Measurements from ENCODE around the gene RBM5. TPM values are rescaled to one million over a fixed set of nuclear protein-coding genes. Genes with fewer than 3 reads are reported as not detected.

RBM5 gene
- total and polyA plus RNA-seq, 2 donors from 2014 or later = 51.0 to 149 TPM

DNA sequence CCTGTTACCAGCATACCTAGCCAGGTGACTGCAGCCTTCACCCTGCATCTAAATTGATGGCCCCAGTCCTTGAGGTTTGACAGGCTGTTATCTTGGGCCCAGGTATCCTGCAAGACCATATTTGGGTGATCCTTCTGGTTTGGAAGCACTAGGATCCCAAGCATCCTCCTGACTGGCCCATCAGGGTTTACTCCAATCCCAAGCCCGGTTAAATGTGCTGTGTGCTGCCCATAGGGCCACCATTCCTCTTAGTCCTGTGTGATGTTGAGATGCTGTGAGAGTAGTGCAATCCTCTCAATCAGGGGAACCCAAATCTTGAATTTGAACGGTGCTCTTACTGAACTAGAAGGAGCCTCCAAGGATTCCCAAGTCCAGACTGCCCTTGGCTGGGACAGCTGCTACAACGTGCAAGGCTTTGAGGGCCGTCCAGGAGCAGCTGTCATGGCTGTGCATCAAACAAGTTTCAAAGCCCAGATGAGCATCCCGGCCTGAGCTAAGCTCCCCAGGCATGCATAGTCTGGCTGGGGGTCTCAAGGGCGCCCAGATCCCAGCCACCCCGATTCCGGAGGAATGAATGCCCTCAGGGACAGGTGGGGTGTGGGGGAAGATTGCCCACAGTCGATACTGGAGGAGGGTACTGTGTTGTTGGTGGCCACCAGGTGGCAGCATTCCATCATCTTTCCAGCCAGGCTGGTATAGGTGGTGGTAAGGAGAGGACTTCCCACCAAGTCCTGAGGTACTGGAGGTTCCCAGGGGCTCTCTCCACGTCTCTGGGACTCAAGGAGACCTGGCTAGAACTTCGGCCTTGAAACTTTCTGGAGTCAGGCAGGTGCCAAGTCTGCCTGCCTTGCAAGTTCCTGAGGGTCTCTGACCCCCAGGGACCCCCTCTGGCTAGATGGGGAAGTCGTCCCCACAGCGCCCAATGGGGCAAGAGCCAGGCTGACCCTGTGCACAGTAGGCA lies 32.6 kb downstream of the RBM5 start:
- FAIRE-seq = no peak
- intact Hi-C loops (cut with DNase I) = loop anchor here (5.0 kb wide), 1 partner anchor 71 kb away; the partner anchor contains the start of gene GNAT1
- no peaks in the 10 kb centered on the region for H3K27me3 ChIP-seq (ENCODE audit: control insufficient read depth, insufficient read depth, low read length)
- TF ChIP-seq, protein P1, sequence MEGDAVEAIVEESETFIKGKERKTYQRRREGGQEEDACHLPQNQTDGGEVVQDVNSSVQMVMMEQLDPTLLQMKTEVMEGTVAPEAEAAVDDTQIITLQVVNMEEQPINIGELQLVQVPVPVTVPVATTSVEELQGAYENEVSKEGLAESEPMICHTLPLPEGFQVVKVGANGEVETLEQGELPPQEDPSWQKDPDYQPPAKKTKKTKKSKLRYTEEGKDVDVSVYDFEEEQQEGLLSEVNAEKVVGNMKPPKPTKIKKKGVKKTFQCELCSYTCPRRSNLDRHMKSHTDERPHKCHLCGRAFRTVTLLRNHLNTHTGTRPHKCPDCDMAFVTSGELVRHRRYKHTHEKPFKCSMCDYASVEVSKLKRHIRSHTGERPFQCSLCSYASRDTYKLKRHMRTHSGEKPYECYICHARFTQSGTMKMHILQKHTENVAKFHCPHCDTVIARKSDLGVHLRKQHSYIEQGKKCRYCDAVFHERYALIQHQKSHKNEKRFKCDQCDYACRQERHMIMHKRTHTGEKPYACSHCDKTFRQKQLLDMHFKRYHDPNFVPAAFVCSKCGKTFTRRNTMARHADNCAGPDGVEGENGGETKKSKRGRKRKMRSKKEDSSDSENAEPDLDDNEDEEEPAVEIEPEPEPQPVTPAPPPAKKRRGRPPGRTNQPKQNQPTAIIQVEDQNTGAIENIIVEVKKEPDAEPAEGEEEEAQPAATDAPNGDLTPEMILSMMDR (IDR thresholded peaks at IDR 0.05; ENCODE audit: borderline replicate concordance, extremely low read depth, insufficient read depth) = peak; percentile 87
- H3K4me1 ChIP-seq (ENCODE audit: control insufficient read depth in 2 of 3, insufficient read depth in 2 of 3, low read depth in 1 of 3, low read length in 3 of 3) = peaks cover 4 to 15% (median 6%) of the 10 kb centered on the region in 3 donors
- H3K9ac ChIP-seq (ENCODE audit: low read length in 3 of 3) = no peak overlapping the region
- no peak overlapping the region for H3K27ac ChIP-seq (ENCODE audit: low read depth in 2 of 2, low read length in 2 of 2)
- peaks cover 8 to 47% (median 32%) of the 10 kb centered on the region in 3 donors for H3K36me3 ChIP-seq (ENCODE audit: control insufficient read depth in 2 of 3, insufficient read depth in 3 of 3, low read length in 3 of 3)
- H3K9me3 ChIP-seq (ENCODE audit: control insufficient read depth in 2 of 3, insufficient read depth in 1 of 3, low read length in 3 of 3) = no peaks in the 10 kb centered on the region
- H3K4me3 ChIP-seq (ENCODE audit: low read length in 3 of 3) = no peak overlapping the region
- peak; percentile 84 to 90 (median 87) for DNase-seq

DNA sequence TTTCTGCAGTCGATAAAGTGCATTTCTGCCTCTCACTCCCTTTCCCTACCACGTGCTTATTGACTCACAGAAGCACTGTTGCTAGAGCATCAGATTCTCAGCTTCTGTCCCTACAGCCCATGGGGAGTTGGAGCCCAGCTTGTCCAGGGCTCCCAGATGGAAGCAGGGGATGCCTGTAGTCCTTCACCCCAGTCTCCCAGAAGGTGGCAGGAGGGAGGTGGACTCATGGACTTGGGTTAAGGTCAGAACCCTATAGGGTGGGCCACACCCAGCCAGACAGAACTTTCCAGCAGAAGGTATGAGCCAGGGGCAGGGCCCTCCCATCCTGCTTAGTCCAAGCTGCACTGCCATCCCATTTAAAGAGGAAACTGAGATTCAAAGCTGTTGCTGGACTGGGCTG lies 33.4 kb downstream of the RBM5 start:
- TF ChIP-seq, protein P1 (IDR thresholded peaks at IDR 0.05; ENCODE audit: borderline replicate concordance, extremely low read depth, insufficient read depth) = peak; percentile 2
- no peaks in the 10 kb centered on the region for H3K27me3 ChIP-seq (ENCODE audit: control insufficient read depth, insufficient read depth, low read length)
- no peak overlapping the region for H3K9ac ChIP-seq (ENCODE audit: low read length in 3 of 3)
- H3K27ac ChIP-seq (ENCODE audit: low read depth in 2 of 2, low read length in 2 of 2) = no peak overlapping the region
- intact Hi-C loops (cut with DNase I) = loop anchor here (5.0 kb wide), 1 partner anchor 70 kb away; the partner anchor contains the start of gene GNAT1
- H3K4me1 ChIP-seq (ENCODE audit: control insufficient read depth in 2 of 3, insufficient read depth in 2 of 3, low read depth in 1 of 3, low read length in 3 of 3) = peaks cover 5 to 22% (median 6%) of the 10 kb centered on the region in 3 donors
- DNase-seq = peak in 3 of 5 donors; percentile 8 to 59 (median 26)
- FAIRE-seq = no peak
- H3K4me3 ChIP-seq (ENCODE audit: low read length in 3 of 3) = no peak overlapping the region
- peaks cover 8 to 40% (median 27%) of the 10 kb centered on the region in 3 donors for H3K36me3 ChIP-seq (ENCODE audit: control insufficient read depth in 2 of 3, insufficient read depth in 3 of 3, low read length in 3 of 3)
- H3K9me3 ChIP-seq (ENCODE audit: control insufficient read depth in 2 of 3, insufficient read depth in 1 of 3, low read length in 3 of 3) = no peaks in the 10 kb centered on the region

DNA sequence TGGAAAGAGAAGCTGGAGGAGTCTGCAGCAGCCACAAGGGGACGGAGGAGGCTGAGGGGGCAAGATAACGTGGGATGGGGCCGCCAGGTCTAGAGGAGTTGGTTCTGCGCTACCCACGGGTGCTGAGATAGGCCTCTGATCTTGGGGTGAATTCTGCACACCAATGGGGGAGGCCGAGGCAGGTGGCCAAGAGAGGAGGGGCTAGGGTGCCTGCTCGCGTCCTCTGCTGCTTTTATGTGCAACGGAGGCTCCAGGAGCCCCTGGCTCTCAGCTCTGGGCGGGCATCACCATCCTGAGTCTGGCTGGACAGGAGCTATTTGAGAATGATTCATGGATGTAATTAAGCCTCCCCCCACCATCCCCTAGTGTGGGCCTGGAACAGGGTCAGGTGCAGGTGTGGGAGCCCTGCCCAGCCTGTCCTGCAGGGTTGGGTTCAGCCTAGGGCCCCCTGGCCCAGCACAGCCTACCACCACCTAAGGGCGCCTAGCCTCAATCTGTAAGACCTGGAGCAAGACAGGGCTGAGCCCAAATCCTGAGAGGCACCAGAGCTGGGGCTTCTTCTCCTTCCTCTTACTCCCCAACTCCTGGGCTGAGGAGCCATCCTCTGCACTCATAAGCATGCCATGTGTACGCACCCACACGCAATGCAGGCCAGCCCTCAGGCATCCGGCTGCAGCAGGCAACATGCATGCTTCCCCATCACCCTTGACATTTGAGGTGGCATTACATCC lies 34.1 kb downstream of the RBM5 start:
- peaks cover 8 to 33% (median 21%) of the 10 kb centered on the region in 3 donors for H3K36me3 ChIP-seq (ENCODE audit: control insufficient read depth in 2 of 3, insufficient read depth in 3 of 3, low read length in 3 of 3)
- H3K4me3 ChIP-seq (ENCODE audit: low read length in 3 of 3) = no peak overlapping the region
- peaks cover 7 to 24% (median 9%) of the 10 kb centered on the region in 3 donors for H3K4me1 ChIP-seq (ENCODE audit: control insufficient read depth in 2 of 3, insufficient read depth in 2 of 3, low read depth in 1 of 3, low read length in 3 of 3)
- FAIRE-seq (no peak), DNase-seq (peak; percentile 66 to 80 (median 71))
- H3K9ac ChIP-seq (ENCODE audit: low read length in 3 of 3) = no peak overlapping the region
- no peak overlapping the region for H3K27ac ChIP-seq (ENCODE audit: low read depth in 2 of 2, low read length in 2 of 2)
- TF ChIP-seq, protein P1 (IDR thresholded peaks at IDR 0.05; ENCODE audit: borderline replicate concordance, extremely low read depth, insufficient read depth) = no peak
- intact Hi-C loops (cut with DNase I) = loop anchor here (5.0 kb wide), 1 partner anchor 69 kb away; the partner anchor contains the start of gene GNAT1
- no peaks in the 10 kb centered on the region for H3K9me3 ChIP-seq (ENCODE audit: control insufficient read depth in 2 of 3, insufficient read depth in 1 of 3, low read length in 3 of 3)
- H3K27me3 ChIP-seq (ENCODE audit: control insufficient read depth, insufficient read depth, low read length) = no peaks in the 10 kb centered on the region
